VCaP (cell line): ENCODE measurements around the gene RRM2.

ENCODE experiments used
- H3K27ac ChIP-seq: fragments of 450-650 bp; 2 replicates; pipeline ENCODE4 v1.5.1; 2017
- TF ChIP-seq, protein P1 (sequence below): fragments of 450-650 bp; conservative IDR thresholded peaks from 2 replicates; pipeline ENCODE4 v1.5.1; 2017; ENCODE audit warnings: mild to moderate bottlenecking, moderate library complexity

RRM2 gene

DNA sequence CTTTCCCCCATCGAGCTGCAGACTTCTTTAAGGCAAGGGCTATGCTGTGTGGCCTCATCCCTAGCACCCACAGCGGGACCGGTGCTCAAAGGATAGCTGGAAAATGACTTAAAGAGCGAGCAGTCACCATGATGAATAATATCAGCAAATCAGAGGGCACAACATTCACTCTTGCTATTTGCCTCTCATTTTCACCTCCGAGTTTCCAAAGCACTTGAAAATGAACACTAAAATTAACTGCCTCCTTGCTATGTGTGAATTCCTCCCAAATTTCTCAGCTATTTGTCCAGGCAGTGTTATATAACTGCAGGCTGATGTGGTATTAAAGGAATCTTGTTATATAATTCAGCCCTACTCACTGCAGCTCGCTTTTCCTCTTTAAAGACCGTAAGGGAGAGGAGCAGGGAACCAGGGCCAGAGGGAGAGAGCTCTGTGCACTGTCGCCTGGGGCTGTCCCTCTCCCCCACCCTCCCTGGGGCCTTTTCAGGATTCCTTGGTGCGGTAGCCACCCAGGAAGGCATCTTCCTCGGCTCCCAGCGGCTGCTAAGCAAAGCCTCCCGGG is 43.8 kb upstream of the RRM2 start:
- TF ChIP-seq, protein P1, sequence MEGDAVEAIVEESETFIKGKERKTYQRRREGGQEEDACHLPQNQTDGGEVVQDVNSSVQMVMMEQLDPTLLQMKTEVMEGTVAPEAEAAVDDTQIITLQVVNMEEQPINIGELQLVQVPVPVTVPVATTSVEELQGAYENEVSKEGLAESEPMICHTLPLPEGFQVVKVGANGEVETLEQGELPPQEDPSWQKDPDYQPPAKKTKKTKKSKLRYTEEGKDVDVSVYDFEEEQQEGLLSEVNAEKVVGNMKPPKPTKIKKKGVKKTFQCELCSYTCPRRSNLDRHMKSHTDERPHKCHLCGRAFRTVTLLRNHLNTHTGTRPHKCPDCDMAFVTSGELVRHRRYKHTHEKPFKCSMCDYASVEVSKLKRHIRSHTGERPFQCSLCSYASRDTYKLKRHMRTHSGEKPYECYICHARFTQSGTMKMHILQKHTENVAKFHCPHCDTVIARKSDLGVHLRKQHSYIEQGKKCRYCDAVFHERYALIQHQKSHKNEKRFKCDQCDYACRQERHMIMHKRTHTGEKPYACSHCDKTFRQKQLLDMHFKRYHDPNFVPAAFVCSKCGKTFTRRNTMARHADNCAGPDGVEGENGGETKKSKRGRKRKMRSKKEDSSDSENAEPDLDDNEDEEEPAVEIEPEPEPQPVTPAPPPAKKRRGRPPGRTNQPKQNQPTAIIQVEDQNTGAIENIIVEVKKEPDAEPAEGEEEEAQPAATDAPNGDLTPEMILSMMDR, result no peak
- H3K27ac ChIP-seq, result peak overlapping the region; percentile 40; the same call in 1 of the 2 replicates

DNA sequence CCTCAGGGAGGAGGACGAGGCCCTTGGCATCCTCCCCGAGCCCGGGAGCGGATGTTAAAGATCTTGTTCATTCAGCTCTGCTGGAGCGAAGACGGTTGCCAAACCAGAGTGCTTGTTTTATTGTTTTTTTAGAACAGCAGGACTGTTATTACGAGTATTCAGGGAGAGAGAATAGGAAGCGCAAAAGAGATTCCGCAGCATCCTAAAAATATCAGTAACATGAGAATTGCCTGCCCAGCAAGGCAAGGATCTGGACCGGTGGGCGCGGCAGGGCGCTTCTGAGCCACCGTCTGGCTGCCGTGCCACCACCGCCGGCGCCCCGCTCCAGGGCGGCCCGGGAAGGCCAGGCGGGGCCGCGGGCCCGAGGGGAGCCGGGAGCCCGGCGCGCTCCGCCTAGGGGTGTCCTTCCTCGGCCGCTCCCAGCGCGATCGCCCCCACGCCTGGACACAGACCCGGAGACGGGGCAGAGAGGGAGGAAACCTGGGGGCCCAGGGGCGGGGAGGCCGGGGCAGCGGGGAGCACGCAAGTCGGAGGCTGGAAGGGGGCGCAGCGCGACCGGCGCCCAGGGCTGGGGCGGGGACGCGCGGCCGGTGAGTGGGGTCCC is 43.2 kb upstream of the RRM2 start:
- TF ChIP-seq, protein P1, result no peak
- H3K27ac ChIP-seq, result peak overlapping the region; percentile 40; the same call in 1 of the 2 replicates

DNA sequence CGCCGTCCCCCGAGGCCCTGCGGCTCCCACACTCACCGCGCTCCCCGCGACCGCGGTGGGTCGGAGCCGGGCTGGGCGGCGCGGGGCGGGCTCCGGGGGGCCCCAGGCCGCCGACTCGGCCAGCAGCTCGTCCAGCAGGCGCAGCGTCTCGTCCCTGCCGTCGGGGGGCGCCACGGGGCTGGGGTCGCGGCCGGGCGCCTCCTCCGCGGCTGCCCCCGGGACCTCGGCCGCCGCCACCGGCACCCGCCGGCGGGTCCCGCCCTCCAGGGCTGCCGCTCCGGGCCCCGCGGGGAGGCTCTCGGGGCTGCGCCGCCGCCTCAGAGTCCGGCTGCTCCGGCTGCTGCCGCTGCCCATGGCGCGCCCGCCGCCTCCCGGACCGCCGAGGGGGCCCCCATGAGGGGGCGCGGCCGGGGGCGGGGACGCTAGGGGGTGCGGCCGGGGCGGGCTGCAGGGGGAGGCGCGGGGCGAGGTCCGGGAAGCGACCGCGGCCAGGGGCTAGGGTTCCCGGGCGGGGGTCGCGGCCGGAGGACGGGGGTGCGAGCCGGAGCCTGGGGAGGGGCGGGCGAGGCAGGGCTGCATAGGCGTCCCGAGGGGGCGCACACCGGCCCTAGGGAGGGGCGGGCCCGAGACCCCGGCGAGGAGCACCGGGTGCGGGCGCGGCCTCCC is 42.5 kb upstream of the RRM2 start, which contains the start of gene CYS1:
CYS1 (minus strand) TSS at position 542 of the 666 bp plus-strand sequence; CDS start at position 354, 188 bp downstream.
- H3K27ac ChIP-seq, result peak within 1 kb of the TSS; percentile 40; the same call in 1 of the 2 replicates
- TF ChIP-seq, protein P1, result peak; percentile 45

GRCh38 chr2:10080536-10081304 is 41.8 kb upstream of the RRM2 start:
- TF ChIP-seq, protein P1, result no peak
- no peak overlapping the region for H3K27ac ChIP-seq

DNA sequence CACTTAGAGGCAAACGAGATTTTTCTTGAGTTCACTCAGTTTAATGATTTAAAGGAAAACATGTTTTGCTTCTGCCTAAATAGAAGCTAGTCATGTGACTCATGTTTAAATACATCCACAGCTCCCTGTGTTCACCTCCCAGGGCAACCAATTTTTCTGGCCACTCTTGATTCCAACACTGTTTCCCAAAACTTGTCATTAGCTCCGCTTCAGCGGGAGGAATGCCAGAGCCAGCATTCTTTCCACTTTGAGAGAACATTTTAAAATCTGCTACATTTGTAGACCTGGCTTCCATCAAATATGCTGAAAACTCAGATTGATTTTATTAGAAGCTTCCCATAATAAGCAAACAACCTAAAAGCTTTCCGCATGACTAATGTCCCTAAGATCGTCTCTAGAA is 39.5 kb upstream of the RRM2 start:
- TF ChIP-seq, protein P1, result no peak
- H3K27ac ChIP-seq, result no peak overlapping the region

DNA sequence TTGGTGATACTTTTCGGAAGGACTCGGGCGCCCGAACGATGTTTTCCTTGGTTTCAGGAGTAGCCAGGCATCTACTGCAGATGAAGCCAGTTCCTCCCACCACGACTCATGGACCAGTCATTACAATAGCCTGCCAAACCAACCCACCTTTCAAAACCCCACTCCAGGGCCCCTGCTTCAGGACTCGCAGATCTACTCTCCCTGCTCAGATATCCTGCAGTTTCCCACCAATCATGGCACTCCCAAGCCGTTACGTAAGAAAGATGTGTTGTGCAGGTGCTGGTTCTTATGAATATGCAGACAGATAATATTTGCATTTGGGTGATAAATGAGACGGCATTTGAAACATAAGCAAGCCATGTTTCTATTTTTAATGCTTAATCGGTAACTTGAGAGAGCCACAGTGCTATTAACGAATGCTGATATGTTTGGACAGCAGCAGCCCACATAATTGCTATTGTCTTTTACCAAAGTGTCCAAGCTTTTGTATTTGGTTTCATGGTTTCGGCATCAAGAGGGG is 38.8 kb upstream of the RRM2 start:
- TF ChIP-seq, protein P1, result no peak
- no peak overlapping the region for H3K27ac ChIP-seq
